ENCODE measurements around the gene UNC119. TPM values are rescaled to one million over a fixed set of nuclear protein-coding genes. Genes with fewer than 3 reads are reported as not detected.

UNC119 gene
- total RNA-seq, 1 experiment from 2014 or later, result 57.8 TPM

DNA sequence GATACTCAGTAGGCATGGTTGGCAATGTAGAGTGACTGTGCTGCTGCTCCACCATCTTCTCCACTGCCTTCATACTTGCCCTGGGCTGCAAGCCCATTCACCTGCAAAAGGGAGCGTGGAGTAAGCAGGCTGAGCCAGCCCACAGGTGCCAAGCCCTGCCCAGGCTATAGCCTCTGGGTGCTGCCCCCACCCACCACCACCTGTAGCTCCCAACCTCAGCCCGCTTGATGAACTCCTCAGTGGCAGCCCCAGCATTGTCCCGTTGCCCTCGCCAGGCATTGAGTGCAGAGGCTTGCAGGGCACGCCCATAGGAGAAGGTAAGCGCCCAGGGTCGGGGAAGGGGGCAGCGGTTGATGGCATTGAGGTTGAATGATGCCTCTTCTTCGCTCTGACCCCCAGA, 21.1 kb upstream of the UNC119 start:
- no peak for DNase-seq (ENCODE audit: low read depth)

DNA sequence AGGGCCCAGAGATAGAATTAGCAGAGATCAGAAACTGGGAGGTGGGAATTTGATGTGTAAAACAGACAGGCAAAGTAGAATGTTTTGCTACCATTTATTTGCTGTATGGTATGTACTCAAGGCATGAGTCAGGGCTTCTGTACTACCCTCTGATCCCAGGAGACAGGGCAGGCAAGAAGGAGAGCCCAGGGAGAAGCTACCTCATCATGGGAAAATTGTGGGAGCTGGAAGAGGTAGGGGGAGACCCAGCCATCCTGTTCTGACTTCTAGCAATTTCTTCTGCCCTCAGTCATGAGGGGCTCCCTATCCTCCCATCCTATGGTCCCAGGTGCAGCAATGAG, 20.6 kb upstream of the UNC119 start:
- DNase-seq (ENCODE audit: low read depth), result no peak

DNA sequence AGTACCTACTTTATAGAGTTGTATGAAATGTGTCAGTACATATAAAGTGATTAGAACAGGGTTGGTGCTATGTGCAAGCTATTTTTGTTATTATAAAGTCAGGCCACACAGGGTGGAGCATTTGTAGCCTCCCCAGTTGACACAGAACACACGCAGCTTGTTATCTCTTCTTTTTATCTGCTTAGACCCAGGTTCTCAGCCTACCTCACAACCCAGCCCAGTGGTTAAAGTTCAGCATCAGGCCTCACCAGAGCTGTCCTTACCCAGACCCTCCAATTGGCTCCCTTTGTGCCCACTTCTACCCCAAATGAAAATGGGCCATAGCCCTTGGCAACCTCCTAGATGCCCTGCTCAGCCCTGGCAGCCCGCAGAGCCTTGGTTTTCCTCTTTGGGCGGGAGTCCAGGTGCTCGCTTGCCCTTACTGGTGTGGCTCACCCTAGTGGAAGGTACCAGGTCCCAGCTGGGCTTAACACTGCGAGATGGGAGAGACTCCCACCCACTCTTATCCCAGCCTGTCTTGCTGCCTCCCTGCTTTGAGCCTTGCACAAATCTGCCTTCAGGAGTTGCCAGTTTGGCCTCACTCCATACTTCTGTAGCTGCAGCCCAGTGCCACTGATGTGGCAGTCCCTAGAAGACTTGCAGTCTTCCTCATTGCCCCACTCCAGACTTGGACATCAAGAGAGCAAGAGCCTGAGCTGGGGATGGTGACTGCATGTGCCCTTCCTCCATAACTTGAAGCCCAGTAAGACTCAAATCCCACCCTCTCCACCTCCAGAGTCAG, 20.0 kb upstream of the UNC119 start:
- no peak for DNase-seq (ENCODE audit: low read depth)

DNA sequence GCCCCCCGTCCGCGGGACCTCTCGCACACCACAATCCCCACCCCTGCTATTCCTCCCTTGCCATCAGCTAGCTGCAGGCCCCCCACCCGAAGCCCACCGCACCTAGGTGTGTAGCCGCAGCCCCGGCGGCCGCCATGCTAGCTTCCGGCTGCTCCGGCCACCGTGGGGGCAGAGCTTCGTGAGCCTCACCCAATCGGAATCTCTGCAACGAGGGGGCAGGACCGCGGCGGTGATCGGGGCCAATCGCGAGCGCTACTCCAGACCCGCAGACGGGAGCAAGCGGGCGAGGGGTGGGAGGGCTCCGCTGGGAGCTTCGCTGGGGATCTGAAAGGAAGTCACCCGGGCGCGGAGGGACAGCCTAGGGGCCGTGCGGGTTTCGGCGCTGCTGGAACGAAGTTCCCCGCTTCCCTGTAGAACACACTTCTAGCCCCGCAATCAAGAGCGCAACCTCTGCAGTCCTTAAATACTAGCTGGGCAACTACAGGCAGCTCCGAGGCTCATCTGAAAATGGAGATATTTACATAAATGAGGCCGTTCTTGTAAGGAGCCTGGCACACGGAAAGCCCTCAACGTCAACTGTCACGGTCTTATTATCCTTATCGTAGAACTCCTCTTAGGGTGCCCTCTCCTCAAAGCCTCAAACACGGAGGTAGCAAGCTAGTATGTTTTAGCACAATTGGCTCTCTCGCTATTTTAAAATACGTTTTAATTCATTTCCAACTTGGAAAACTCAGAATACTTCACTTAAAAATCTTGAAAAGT, 19.1 kb upstream of the UNC119 start, which contains the start of gene PIGS:
Gene PIGS (minus strand): TSS at position 164 of the 762 bp plus-strand sequence. CDS start 28 bp downstream, at position 136.
- DNase-seq (ENCODE audit: low read depth), result peak; percentile 90

DNA sequence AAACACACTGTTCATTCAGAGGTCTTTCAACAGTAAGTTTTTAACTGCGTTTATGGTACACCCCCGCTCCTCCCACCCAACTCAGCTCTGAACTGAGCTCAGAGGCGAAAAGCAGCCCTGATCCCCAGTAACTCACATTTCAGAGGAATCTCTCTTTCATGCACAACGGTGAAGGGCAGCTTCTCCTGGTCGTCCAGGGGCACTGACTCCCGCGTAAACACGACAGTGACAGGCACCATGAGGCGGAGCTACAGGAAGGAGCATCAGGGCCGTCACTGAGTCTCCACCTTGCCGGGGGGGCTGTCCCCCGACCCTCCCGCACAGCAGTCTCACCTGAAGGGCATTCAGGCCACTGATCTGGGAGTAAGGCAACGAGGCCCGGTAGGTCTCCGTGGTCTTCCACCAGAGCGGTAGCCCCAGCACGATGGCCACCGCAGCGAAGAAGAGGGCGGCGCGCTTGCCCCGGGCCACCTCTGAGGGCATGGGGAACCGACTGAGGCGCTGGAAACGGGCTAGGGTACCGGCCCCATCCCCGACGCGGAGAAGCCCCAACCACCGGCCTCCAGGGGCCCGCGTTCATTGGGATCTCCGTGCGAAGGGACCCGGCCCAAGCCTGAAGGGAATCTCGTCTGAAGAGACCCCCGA, 18.4 kb upstream of the UNC119 start:
- DNase-seq (ENCODE audit: low read depth), result no peak

- no peak for DNase-seq (ENCODE audit: low read depth)
These were observed 17.0 kb upstream of the UNC119 start for GRCh38 chr17:28569446-28569845.

- DNase-seq (ENCODE audit: low read depth), result no peak
These were observed 15.2 kb upstream of the UNC119 start for GRCh38 chr17:28567604-28568003.

- DNase-seq (ENCODE audit: low read depth), result no peak
These were observed 11.1 kb upstream of the UNC119 start for GRCh38 chr17:28563475-28563874.

DNA sequence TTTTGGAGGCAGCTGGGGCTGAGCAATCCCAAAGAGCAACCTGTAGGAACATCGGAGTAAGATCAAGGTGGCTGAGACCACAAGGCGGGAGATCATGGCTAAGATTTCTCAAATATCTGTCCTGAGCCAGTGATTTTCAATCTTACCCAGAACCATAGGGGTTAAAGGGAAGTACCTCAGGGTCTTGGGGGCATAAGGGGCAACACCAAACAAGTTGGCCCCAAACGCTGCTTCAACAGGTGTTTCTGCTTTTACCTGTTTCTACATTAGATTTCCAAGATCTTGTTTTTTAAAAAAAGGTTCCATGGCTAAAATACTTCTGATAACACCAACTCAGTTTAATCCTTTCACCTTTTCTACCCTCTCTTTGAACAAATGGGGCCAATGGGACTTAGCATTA, 2.6 kb upstream of the UNC119 start:
- DNase-seq (ENCODE audit: low read depth), result no peak

DNA sequence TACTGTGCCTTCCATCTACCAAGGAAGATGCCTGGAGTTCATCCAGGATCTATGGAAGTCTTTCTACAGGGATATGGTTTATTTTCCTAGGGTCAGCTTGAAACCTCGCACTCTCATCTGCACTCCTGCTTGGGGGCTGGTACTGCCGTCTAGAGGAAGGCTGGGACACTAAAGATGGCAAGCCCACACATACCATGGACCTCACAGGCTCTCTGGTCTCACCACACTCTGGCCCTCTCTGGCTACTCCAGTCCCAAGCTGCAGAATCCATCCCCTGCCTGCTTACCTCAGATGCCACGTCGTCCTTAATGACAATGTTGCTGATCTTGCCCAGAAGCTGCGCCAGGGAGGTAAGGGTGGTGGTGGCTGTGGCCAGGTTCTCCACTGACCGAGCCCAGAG, 2.1 kb upstream of the UNC119 start:
- DNase-seq (ENCODE audit: low read depth), result no peak

GRCh38 chr17:28553000-28553505, 629 bp upstream of the UNC119 start:
- DNase-seq (ENCODE audit: low read depth), result no peak

DNA sequence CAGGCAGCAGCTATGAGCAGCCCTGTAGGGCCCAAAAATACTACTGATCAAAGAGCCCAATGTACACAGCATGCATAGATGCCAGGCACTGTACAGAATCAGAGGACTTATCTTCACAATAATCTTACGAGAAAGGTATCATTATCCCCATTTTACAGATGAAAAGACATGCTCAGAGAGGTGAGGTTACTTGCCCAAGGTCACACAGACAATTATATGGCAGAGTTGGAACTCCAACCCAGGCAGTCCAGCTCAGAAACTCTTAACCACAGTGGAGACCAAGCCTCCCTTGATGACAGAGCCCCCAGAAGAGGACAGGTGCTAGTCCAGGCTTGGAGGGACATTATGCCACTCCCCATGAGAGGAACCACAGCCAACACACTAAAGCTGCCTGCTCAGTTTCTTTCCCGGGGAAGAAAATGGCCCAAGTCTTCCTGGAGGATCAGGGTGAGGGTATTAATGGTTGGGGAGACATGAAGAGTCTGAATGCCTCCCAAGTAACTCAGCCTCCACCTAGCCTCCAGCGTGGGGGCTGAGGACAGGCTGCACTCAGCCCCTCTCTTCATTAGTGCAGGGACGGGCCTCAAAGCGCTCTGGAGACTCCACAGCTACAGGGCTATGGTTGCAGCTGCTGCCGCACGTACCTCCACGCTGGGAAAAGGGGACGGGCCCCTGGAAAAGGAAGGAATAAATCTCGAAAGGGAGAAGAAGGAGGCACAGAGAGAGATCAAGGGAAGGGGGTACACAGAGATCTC, 826 bp downstream of the UNC119 start:
- DNase-seq (ENCODE audit: low read depth), result no peak

GRCh38 chr17:28550858-28551257, 1.6 kb downstream of the UNC119 start:
- no peak for DNase-seq (ENCODE audit: low read depth)

GRCh38 chr17:28549236-28550132, 2.9 kb downstream of the UNC119 start:
- no peak for DNase-seq (ENCODE audit: low read depth)

- no peak for DNase-seq (ENCODE audit: low read depth)
These were observed 3.9 kb downstream of the UNC119 start for GRCh38 chr17:28548417-28549130.

DNA sequence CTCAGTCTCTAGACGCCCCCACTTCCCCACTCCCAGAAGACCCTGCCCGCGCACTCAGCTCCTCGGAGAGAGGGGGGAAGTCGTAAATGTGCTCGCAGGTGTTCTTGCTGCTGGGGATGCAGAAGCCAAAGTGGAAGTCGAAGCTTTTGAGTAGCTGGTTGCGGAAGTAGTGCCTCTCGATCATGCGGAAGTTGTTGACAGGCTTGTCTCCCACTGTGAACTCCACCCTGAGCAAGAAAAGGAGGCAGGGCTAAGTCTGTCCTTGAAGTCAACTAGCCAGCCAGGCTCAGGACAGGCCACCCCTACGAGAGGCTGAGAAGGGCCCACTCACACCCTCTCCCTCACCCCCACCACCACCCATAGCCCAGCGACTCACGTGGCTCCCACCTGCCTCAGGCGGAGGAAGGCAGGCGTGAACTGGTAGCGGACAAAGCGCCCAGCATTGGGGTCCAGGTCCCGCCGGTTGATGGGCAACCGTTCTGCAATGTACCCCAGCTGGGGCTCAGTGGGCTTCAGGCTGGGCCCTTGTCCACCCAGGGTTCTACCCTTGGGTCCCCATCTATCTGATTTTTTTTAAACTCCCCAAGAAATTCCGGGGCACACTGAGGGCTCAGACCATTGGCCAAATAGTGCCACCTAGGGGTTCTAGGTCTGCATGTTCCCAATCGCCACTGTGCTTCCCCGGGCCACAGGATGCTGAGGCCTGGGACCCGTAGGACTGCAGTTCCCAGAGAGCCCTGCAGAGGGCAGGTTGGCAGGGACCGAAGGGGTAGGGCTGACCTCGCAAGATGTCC, 4.6 kb downstream of the UNC119 start:
- peak; percentile 75 for DNase-seq (ENCODE audit: low read depth)

GRCh38 chr17:28547096-28547622, 5.3 kb downstream of the UNC119 start:
- DNase-seq (ENCODE audit: low read depth), result no peak

GRCh38 chr17:28545787-28546415, 6.5 kb downstream of the UNC119 start:
- no peak for DNase-seq (ENCODE audit: low read depth)
